Activated T-helper 17 cell treated with anti-CD3 and anti-CD28 coated beads, Interleukin-2, amount 50 U/mL, for 72 hours (primary cell): ENCODE results near the gene MCRS1. TPM values are rescaled to one million over a fixed set of nuclear protein-coding genes. Genes with fewer than 3 reads are reported as not detected.

Source experiments
- ATAC-seq: fragments of 150-1000 bp; cut with Tn5 transposase; replicated peaks from 2 replicates; pipeline ENCODE4 v1.10.0; 2021; ENCODE audit warnings: mild to moderate bottlenecking, moderate library complexity
- H3K27ac Mint-ChIP-seq: one replicate; pipeline ENCODE4 v1.8.0; 2022; ENCODE audit warnings: mixed read lengths
- H3K27me3 Mint-ChIP-seq: one replicate; pipeline ENCODE4 v1.8.0; 2022; ENCODE audit warnings: mixed read lengths
- H3K36me3 Mint-ChIP-seq: one replicate; pipeline ENCODE4 v1.8.0; 2022; ENCODE audit warnings: low read depth, mild to moderate bottlenecking, mixed read lengths
- H3K4me1 Mint-ChIP-seq: one replicate; pipeline ENCODE4 v1.8.0; 2022; ENCODE audit warnings: mixed read lengths
- H3K4me3 Mint-ChIP-seq: one replicate; pipeline ENCODE4 v1.8.0; 2022; ENCODE audit warnings: mild to moderate bottlenecking, mixed read lengths
- H3K9me3 Mint-ChIP-seq: one replicate; pipeline ENCODE4 v1.8.0; 2022; ENCODE audit warnings: mixed read lengths
- total RNA-seq, 2 donors: library from RNA; stranded (reverse); gene quantifications; one replicate each; pipeline ENCODE4 v1.2.3, GENCODE V29; 2022

The MCRS1 gene
- total RNA-seq, 2 donors from 2014 or later: 31.6 to 54.8 TPM

- Mint-ChIP-seq H3K4me1 (no peaks in the 10 kb centered on the region), H3K27me3 (no peaks in the 10 kb centered on the region), H3K36me3 (no peaks in the 10 kb centered on the region), H3K27ac (no peak overlapping the region), H3K4me3 (no peak overlapping the region), H3K9me3 (peaks cover 4% of the 10 kb centered on the region)
- ATAC-seq: no peak
Observed at GRCh38 chr12:49588281-49588680, 20.3 kb upstream of the MCRS1 start.

GRCh38 chr12:49587174-49587908, 19.4 kb upstream of the MCRS1 start:
- H3K4me1 Mint-ChIP-seq: no peaks in the 10 kb centered on the region
- peaks cover 4% of the 10 kb centered on the region for H3K9me3 Mint-ChIP-seq
- no peak overlapping the region for H3K4me3 Mint-ChIP-seq
- peaks cover 7% of the 10 kb centered on the region for H3K36me3 Mint-ChIP-seq
- H3K27ac Mint-ChIP-seq: no peak overlapping the region
- ATAC-seq: no peak
- H3K27me3 Mint-ChIP-seq: no peaks in the 10 kb centered on the region

GRCh38 chr12:49585477-49586459, 17.8 kb upstream of the MCRS1 start:
- Mint-ChIP-seq H3K9me3 (peaks cover 4% of the 10 kb centered on the region), H3K27ac (no peak overlapping the region), H3K36me3 (peaks cover 8% of the 10 kb centered on the region), H3K4me3 (no peak overlapping the region), H3K27me3 (no peaks in the 10 kb centered on the region), H3K4me1 (peaks cover 4% of the 10 kb centered on the region)
- no peak for ATAC-seq

GRCh38 chr12:49584591-49584990, 16.6 kb upstream of the MCRS1 start:
- H3K9me3 Mint-ChIP-seq: no peaks in the 10 kb centered on the region
- H3K27me3 Mint-ChIP-seq: no peaks in the 10 kb centered on the region
- no peak for ATAC-seq
- no peak overlapping the region for H3K27ac Mint-ChIP-seq
- peaks cover 8% of the 10 kb centered on the region for H3K36me3 Mint-ChIP-seq
- peaks cover 8% of the 10 kb centered on the region for H3K4me1 Mint-ChIP-seq
- H3K4me3 Mint-ChIP-seq: no peak overlapping the region

GRCh38 chr12:49583366-49584094, 15.6 kb upstream of the MCRS1 start:
- ATAC-seq: no peak
- Mint-ChIP-seq H3K27ac (no peak overlapping the region), H3K9me3 (no peaks in the 10 kb centered on the region), H3K36me3 (peaks cover 8% of the 10 kb centered on the region), H3K4me1 (peaks cover 8% of the 10 kb centered on the region), H3K4me3 (no peak overlapping the region), H3K27me3 (no peaks in the 10 kb centered on the region)

- Mint-ChIP-seq H3K4me1 (peaks cover 8% of the 10 kb centered on the region), H3K27ac (no peak overlapping the region), H3K9me3 (no peaks in the 10 kb centered on the region), H3K36me3 (peaks cover 8% of the 10 kb centered on the region), H3K4me3 (no peak overlapping the region), H3K27me3 (no peaks in the 10 kb centered on the region)
- no peak for ATAC-seq
Observed at GRCh38 chr12:49582850-49583249, 14.9 kb upstream of the MCRS1 start.

GRCh38 chr12:49582201-49582600, 14.3 kb upstream of the MCRS1 start:
- no peak for ATAC-seq
- Mint-ChIP-seq H3K36me3 (peaks cover 8% of the 10 kb centered on the region), H3K9me3 (no peaks in the 10 kb centered on the region), H3K27me3 (no peaks in the 10 kb centered on the region), H3K4me3 (no peak overlapping the region), H3K27ac (no peak overlapping the region), H3K4me1 (peaks cover 8% of the 10 kb centered on the region)

- peak; percentile 75 for ATAC-seq
- H3K36me3 Mint-ChIP-seq: peaks cover 8% of the 10 kb centered on the region
- peaks cover 8% of the 10 kb centered on the region for H3K4me1 Mint-ChIP-seq
- no peaks in the 10 kb centered on the region for H3K27me3 Mint-ChIP-seq
- H3K27ac Mint-ChIP-seq: no peak overlapping the region
- H3K4me3 Mint-ChIP-seq: no peak overlapping the region
- H3K9me3 Mint-ChIP-seq: no peaks in the 10 kb centered on the region
Observed at GRCh38 chr12:49580572-49581535, 12.9 kb upstream of the MCRS1 start.

- no peak for ATAC-seq
- Mint-ChIP-seq H3K27me3 (no peaks in the 10 kb centered on the region), H3K27ac (no peak overlapping the region), H3K9me3 (no peaks in the 10 kb centered on the region), H3K4me1 (peaks cover 8% of the 10 kb centered on the region), H3K36me3 (peaks cover 28% of the 10 kb centered on the region), H3K4me3 (no peak overlapping the region)
Observed at GRCh38 chr12:49578471-49579112, 10.7 kb upstream of the MCRS1 start.

- H3K4me1 Mint-ChIP-seq: peaks cover 8% of the 10 kb centered on the region
- ATAC-seq: no peak
- no peak overlapping the region for H3K27ac Mint-ChIP-seq
- no peaks in the 10 kb centered on the region for H3K27me3 Mint-ChIP-seq
- H3K4me3 Mint-ChIP-seq: no peak overlapping the region
- H3K36me3 Mint-ChIP-seq: peaks cover 30% of the 10 kb centered on the region
- no peaks in the 10 kb centered on the region for H3K9me3 Mint-ChIP-seq
Observed at GRCh38 chr12:49577589-49578315, 9.8 kb upstream of the MCRS1 start.

- Mint-ChIP-seq H3K36me3 (peaks cover 32% of the 10 kb centered on the region), H3K9me3 (no peaks in the 10 kb centered on the region), H3K4me3 (peak overlapping the region; percentile 99), H3K27ac (peak overlapping the region; percentile 98), H3K4me1 (peaks cover 29% of the 10 kb centered on the region), H3K27me3 (no peaks in the 10 kb centered on the region)
- peak; percentile 33 for ATAC-seq
Observed at GRCh38 chr12:49568442-49569162, 660 bp upstream of the MCRS1 start.

GRCh38 chr12:49567302-49567610, 686 bp downstream of the MCRS1 start:
- H3K36me3 Mint-ChIP-seq: peaks cover 37% of the 10 kb centered on the region
- no peaks in the 10 kb centered on the region for H3K9me3 Mint-ChIP-seq
- H3K4me1 Mint-ChIP-seq: peaks cover 29% of the 10 kb centered on the region
- no peaks in the 10 kb centered on the region for H3K27me3 Mint-ChIP-seq
- peak; percentile 7 for ATAC-seq
- peak overlapping the region; percentile 99 for H3K4me3 Mint-ChIP-seq
- H3K27ac Mint-ChIP-seq: peak overlapping the region; percentile 98
